Occipital lobe (tissue), 2 donors: ENCODE measurements around the gene DDX52. TPM values are rescaled to one million over a fixed set of nuclear protein-coding genes. Genes with fewer than 3 reads are reported as not detected.
"Not testable (repeated sequence)": the region's sequence is repeated elsewhere in the genome, so short reads cannot be mapped to it uniquely, and the experiment has no call there.

Experiments
- DNase-seq: peaks from one replicate; lab custom pipeline; 2025; lab: John Stamatoyannopoulos, UW
- total RNA-seq: library from RNA; depleted of rRNA; stranded (reverse); fragments of >200 nt; gene quantifications from one replicate; pipeline ENCODE4 v1.2.3, GENCODE V29; 2014

Gene DDX52
- total RNA-seq, 1 donor from 2014 or later: 37.9 TPM

- DNase-seq: no peak
These were observed 14.0 kb upstream of the DDX52 start for GRCh38 chr17:37657202-37657601.

GRCh38 chr17:37651849-37652248 lies 8.6 kb upstream of the DDX52 start:
- DNase-seq: no peak

- DNase-seq: no peak
These were observed 7.3 kb upstream of the DDX52 start for GRCh38 chr17:37650419-37651003.

GRCh38 chr17:37648555-37648954 lies 5.3 kb upstream of the DDX52 start:
- DNase-seq: no peak

- no peak for DNase-seq
These were observed 4.6 kb upstream of the DDX52 start for GRCh38 chr17:37647856-37648255.

GRCh38 chr17:37643869-37644268 lies 623 bp upstream of the DDX52 start:
- DNase-seq: no peak

GRCh38 chr17:37642681-37643080 lies 565 bp downstream of the DDX52 start:
- DNase-seq: no peak

GRCh38 chr17:37640015-37640414 lies 3.2 kb downstream of the DDX52 start:
- no peak for DNase-seq

- DNase-seq: no peak
These were observed 5.3 kb downstream of the DDX52 start for GRCh38 chr17:37637956-37638355.

GRCh38 chr17:37616430-37616829 lies 26.8 kb downstream of the DDX52 start:
- not testable (repeated sequence) for DNase-seq

- DNase-seq: no peak
These were observed 28.4 kb downstream of the DDX52 start for GRCh38 chr17:37614823-37615222.

- no peak for DNase-seq
These were observed 28.9 kb downstream of the DDX52 start for GRCh38 chr17:37614391-37614790.

GRCh38 chr17:37610971-37611370 lies 32.3 kb downstream of the DDX52 start:
- no peak for DNase-seq

- not testable (repeated sequence) for DNase-seq
These were observed 33.2 kb downstream of the DDX52 start for GRCh38 chr17:37610041-37610420.

GRCh38 chr17:37609170-37610040 lies 33.8 kb downstream of the DDX52 start, which contains the start of gene SYNRG:
Gene SYNRG, minus strand, starts transcription at chr17:37609418. Its CDS starts 63 bp downstream, at chr17:37609355.
- peak; percentile 93 for DNase-seq

- DNase-seq: peak; percentile 30
These were observed 34.7 kb downstream of the DDX52 start for GRCh38 chr17:37608351-37609169.

GRCh38 chr17:37607637-37608331 lies 35.5 kb downstream of the DDX52 start:
- DNase-seq: no peak

- DNase-seq: no peak
These were observed 37.3 kb downstream of the DDX52 start for GRCh38 chr17:37605813-37606505.

GRCh38 chr17:37605081-37605480 lies 38.2 kb downstream of the DDX52 start:
- DNase-seq: no peak

- no peak for DNase-seq
These were observed 38.7 kb downstream of the DDX52 start for GRCh38 chr17:37604556-37604955.

- no peak for DNase-seq
These were observed 45.1 kb downstream of the DDX52 start for GRCh38 chr17:37598145-37598544.
